Fibroblast of skin of back (primary cell): ENCODE data around the gene P2RX7.

Experiments
- DNase-seq: peaks from one replicate; pipeline ENCODE4 v3.0.0-alpha.2; 2013

The P2RX7 gene

DNA sequence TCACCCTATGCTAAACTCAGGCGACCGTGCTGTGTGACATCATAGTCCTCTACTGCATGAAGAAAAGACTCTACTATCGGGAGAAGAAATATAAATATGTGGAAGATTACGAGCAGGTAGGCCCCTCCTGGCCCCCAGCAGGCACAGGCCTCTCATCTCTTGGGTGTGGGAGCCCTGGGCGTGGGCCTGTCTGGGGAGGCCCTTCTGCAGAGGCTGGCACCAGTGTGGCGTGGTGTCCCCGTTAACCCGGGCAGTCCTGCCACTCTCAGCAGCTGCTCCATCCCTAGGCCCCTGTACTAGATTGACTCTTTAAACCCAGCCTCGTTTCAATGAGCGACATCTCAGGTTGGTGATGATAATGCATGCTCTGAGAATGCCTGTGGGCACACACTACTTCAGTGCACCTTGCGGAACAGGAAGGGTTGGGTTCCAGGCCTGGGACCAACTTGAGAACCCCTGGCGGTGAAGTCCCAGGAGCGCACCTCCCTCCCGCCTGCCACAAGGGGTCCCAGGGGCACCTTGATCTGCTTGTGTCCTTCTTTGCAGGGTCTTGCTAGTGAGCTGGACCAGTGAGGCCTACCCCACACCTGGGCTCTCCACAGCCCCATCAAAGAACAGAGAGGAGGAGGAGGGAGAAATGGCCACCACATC is 100.4 kb downstream of the P2RX7 start:
- DNase-seq = no peak

DNA sequence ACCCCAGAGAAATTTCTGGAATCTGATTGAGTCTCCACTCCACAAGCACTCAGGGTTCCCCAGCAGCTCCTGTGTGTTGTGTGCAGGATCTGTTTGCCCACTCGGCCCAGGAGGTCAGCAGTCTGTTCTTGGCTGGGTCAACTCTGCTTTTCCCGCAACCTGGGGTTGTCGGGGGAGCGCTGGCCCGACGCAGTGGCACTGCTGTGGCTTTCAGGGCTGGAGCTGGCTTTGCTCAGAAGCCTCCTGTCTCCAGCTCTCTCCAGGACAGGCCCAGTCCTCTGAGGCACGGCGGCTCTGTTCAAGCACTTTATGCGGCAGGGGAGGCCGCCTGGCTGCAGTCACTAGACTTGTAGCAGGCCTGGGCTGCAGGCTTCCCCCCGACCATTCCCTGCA is 100.9 kb downstream of the P2RX7 start:
- no peak for DNase-seq

DNA sequence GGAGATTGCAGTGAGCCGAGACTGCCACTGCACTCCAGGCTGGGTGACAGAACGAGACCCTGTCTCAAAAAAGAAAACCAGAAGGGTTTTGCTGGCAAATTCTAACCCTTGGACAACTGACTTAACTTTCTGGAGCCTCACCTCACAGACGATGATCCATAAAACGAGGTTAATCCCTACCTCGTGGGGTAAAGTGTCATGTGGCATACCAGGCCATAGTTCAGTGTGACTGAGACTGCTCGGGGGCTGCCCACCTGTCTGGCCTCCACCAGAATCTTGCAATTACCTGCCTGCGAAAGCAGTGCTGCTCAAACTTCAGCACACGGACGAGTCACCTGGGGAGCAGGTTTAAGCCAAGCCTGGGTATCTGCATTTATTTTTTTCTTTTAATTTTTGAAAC is 104.1 kb downstream of the P2RX7 start:
- DNase-seq = no peak

DNA sequence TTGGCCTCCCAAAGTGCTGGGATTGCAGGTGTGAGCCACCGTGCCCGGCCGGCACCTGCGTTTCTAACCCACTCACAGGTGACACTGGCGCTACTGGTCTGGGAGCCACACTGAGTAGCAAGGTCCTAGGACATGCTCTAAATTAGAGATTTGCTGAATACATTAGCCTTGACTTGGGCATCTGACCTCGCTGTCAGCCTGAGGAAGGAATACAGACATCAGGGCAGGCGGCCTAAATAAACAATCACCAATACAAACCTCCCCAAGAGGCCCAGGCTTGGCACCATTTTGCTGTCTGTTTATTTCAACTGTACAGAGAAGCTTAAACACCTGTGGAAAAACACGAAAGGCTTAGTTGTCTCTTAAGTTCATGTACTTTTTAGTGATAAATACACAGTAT is 104.7 kb downstream of the P2RX7 start:
- no peak for DNase-seq
